CD4-positive, alpha-beta memory T cell (primary cell): ENCODE data around the gene RAMP1. TPM values are rescaled to one million over a fixed set of nuclear protein-coding genes. Genes with fewer than 3 reads are reported as not detected.

ENCODE experiments used
- CTCF ChIA-PET: fragments of 350-600 bp; sonication (Branson Sonifier 250); formaldehyde crosslinking; loops from one replicate; lab custom pipeline; 2021; ENCODE audit warnings: inconsistent platforms; ENCODE audit not compliant: partially characterized antibody; lab: Charles Lee
- POLR2A ChIA-PET: fragments of 350-600 bp; sonication (Branson Sonifier 250); formaldehyde crosslinking; loops from one replicate; lab custom pipeline; 2021; ENCODE audit not compliant: partially characterized antibody; lab: Charles Lee
- DNase-seq, 5 donors: peaks; one replicate each; pipeline versions ENCODE4 v3.0.0 to v3.0.0-alpha.2; 2020 to 2022; ENCODE audit warnings: mixed read lengths in 1 of 5
- H3K27ac ChIP-seq: one replicate; pipeline ENCODE4 v1.7.0; 2013; ENCODE audit warnings: low read depth, low read length
- H3K27me3 ChIP-seq: 2 replicates; pipeline ENCODE4 v1.7.0; 2013; ENCODE audit warnings: mild to moderate bottlenecking, low read length, moderate library complexity; ENCODE audit not compliant: insufficient read depth
- H3K36me3 ChIP-seq: 2 replicates; pipeline ENCODE4 v1.7.0; 2013; ENCODE audit warnings: mild to moderate bottlenecking, low read length, moderate library complexity; ENCODE audit not compliant: insufficient read depth
- H3K4me1 ChIP-seq: 2 replicates; pipeline ENCODE4 v1.7.0; 2013; ENCODE audit warnings: mild to moderate bottlenecking, low read length, moderate library complexity; ENCODE audit not compliant: insufficient read depth
- H3K4me3 ChIP-seq, 2 donors: one replicate each; pipeline ENCODE4 v1.7.0; 2013; ENCODE audit warnings: low read length in 2 of 2, mild to moderate bottlenecking in 1 of 2
- H3K9me3 ChIP-seq, 2 donors: one replicate each; pipeline ENCODE4 v1.7.0; 2013; ENCODE audit warnings: low read length in 2 of 2, control low read depth in 1 of 2; ENCODE audit not compliant: control insufficient read depth in 1 of 2
- H3K27ac Mint-ChIP-seq, 7 donors: one replicate each; pipeline ENCODE4 v1.8.0; 2020 to 2021; ENCODE audit warnings: mixed read lengths in 7 of 7, mild to moderate bottlenecking in 6 of 7, inconsistent platforms in 3 of 7, moderate library complexity in 3 of 7
- H3K27me3 Mint-ChIP-seq, 2 donors: one replicate each; pipeline ENCODE4 v1.8.0; 2020 to 2021; ENCODE audit warnings: mixed read lengths in 2 of 2
- H3K36me3 Mint-ChIP-seq, 2 donors: one replicate each; pipeline ENCODE4 v1.8.0; 2020 to 2021; ENCODE audit warnings: mixed read lengths in 2 of 2, inconsistent platforms in 1 of 2, mild to moderate bottlenecking in 1 of 2
- H3K4me1 Mint-ChIP-seq, 4 donors: one replicate each; pipeline ENCODE4 v1.8.0; 2020 to 2021; ENCODE audit warnings: mixed read lengths in 4 of 4, mild to moderate bottlenecking in 1 of 4
- H3K4me3 Mint-ChIP-seq, 8 donors: one replicate each; pipeline ENCODE4 v1.8.0; 2020 to 2021; ENCODE audit warnings: mixed read lengths in 8 of 8, mild to moderate bottlenecking in 7 of 8, moderate library complexity in 6 of 8, inconsistent platforms in 3 of 8
- H3K9me3 Mint-ChIP-seq, 8 donors: one replicate each; pipeline ENCODE4 v1.8.0; 2020 to 2021; ENCODE audit warnings: mixed read lengths in 8 of 8, mild to moderate bottlenecking in 5 of 8, inconsistent platforms in 3 of 8, moderate library complexity in 1 of 8
- intact Hi-C: fragments of 100-400 bp; cut with micrococcal nuclease; formaldehyde crosslinking; loops from one replicate; pipeline ENCODE4 v1.15.1; 2023
- polyA plus RNA-seq, 2 donors: library from polyadenylated mRNA; unstranded; fragments of 300-500 nt; fragmentation: Illumina TruSeq; gene quantifications; one replicate each; pipeline ENCODE4 v1.2.3, GENCODE V29; 2021
- total RNA-seq, 2 experiments: library from RNA; stranded (reverse); gene quantifications; one replicate each; pipeline ENCODE4 v1.2.3, GENCODE V29; 2021

RAMP1 gene
- total and polyA plus RNA-seq, 4 experiments from 2014 or later: 1.3 to 10.8 TPM; not detected in 2

DNA sequence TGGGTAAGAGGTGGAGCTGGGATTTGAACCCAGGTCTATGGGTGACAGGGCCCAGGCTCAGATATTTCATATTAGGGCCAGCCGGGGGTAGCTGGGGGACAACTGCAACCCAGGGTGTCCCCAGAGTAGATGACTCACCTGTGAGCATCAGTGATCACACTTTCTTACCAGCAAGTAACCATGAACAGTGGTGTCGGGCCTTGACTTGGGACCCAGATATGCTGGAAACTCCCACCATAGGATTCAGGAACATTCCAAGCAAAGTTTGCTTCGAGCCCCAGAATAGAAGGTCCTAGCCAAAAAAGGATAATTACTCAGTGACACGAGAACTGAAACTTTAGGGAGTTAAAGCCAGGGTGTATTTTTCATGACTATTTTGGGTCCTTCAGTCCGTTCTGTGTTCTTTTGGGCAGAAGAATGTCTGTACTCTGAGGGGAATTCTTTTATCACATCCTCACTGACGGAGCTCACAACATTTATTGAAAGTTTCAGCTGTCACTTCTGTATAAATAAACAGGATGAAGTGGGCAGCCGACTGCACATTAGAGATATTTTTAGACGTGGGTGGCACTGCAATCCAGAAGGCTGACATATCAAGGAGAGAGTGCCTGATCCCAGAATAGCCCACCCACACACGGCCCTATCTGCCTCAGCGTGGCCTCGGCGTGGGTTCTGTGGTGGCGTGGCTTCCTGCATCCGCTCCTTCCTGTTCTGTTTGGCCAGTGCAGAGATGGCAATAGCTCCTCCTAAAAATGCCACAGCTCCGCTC lies 45.6 kb downstream of the RAMP1 start:
- ChIA-PET CTCF (no interaction called here), POLR2A (interaction anchor here (0.8 kb wide), 1 partner anchor 36 kb away, joined by 3 read pairs; no protein-coding TSS in a partner anchor)
- no peak for DNase-seq
- H3K27me3 ChIP-seq: no peaks in the 10 kb centered on the region
- no peak overlapping the region for H3K4me3 ChIP-seq
- H3K4me1 Mint-ChIP-seq: peaks cover 15 to 41% (median 21%) of the 10 kb centered on the region in 4 donors
- peak overlapping the region in 5 of 7 donors; percentile 46 to 83 (median 72) for H3K27ac Mint-ChIP-seq
- H3K27me3 Mint-ChIP-seq: no peaks in the 10 kb centered on the region
- H3K4me3 Mint-ChIP-seq: peak overlapping the region in 6 of 8 donors; percentile 5 to 76 (median 58)
- intact Hi-C loops: no loop called here
- H3K36me3 Mint-ChIP-seq: peaks cover 0 to 6% of the 10 kb centered on the region in 2 donors
- no peaks in the 10 kb centered on the region for H3K36me3 ChIP-seq
- H3K4me1 ChIP-seq: peaks cover 14% of the 10 kb centered on the region
- peaks cover 0 to 13% (median 8%) of the 10 kb centered on the region in 8 donors for H3K9me3 Mint-ChIP-seq
- H3K27ac ChIP-seq: no peak overlapping the region
- H3K9me3 ChIP-seq: no peaks in the 10 kb centered on the region

DNA sequence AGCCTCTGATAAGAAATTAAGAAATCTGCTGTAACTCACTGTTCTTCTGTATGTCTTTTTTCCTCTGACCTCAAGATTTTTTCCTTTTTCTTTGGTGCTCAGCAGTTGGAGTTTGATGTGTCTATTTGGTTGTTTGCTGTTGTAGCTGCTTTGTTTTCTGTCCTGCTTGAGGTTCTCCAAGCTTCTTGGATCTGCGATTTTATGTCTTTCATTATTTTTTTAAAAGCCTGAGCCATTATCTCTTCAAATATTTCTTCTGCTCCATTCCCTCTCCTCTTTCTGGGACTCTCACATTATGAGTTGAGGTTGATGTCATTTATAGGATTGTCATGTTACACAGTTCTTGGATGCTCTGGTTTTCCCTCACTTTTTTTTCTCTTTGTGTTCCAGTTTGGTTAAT lies 47.7 kb downstream of the RAMP1 start:
- Mint-ChIP-seq H3K36me3 (peaks cover 0 to 6% of the 10 kb centered on the region in 2 donors), H3K4me1 (peaks cover 12 to 30% (median 16%) of the 10 kb centered on the region in 4 donors), H3K4me3 (peak overlapping the region in 2 of 8 donors; percentile 3 to 70), H3K27ac (peak overlapping the region in 2 of 7 donors; percentile 2 to 62), H3K27me3 (no peaks in the 10 kb centered on the region), H3K9me3 (peaks cover 0 to 13% (median 8%) of the 10 kb centered on the region in 8 donors)
- DNase-seq: no peak
- H3K36me3 ChIP-seq: no peaks in the 10 kb centered on the region
- H3K27ac ChIP-seq: no peak overlapping the region
- intact Hi-C loops: no loop called here
- H3K9me3 ChIP-seq: no peaks in the 10 kb centered on the region
- H3K4me1 ChIP-seq: peaks cover 11% of the 10 kb centered on the region
- ChIA-PET CTCF (no interaction called here), POLR2A (no interaction called here)
- H3K4me3 ChIP-seq: no peak overlapping the region
- no peaks in the 10 kb centered on the region for H3K27me3 ChIP-seq

DNA sequence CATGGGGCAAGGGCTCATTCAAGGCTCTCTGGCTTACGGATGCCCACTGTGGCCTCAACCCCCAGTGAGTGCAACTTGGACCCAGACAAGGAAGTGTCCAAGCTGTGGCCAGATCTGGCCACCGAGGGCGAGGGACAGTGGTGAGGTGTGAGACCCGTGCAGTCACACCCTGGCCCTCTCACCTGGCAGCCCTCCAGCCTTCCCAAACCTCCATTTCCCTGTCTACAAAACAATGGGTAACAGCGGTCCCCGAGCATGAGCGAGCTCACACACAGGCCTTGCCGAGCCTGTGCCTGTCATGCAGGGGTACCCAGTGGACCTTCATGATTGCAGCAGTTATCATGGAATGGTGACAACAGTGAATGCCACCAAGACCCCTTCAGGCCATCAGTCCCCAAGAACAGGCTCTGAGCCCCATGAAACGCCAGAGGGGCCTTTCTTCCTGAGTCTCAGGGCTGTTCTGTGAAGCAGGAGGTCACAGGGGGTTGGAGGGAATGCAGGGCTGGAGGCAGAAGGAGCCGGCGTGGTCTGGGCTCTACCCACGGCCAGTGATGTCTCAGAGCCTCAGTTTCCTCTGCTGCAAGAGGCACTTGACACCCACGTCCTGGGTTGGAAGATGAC lies 49.8 kb downstream of the RAMP1 start:
- Histone ChIP-seq H3K9me3 (no peaks in the 10 kb centered on the region), H3K4me3 (no peak overlapping the region), H3K27me3 (no peaks in the 10 kb centered on the region), H3K27ac (no peak overlapping the region), H3K36me3 (no peaks in the 10 kb centered on the region), H3K4me1 (peaks cover 11% of the 10 kb centered on the region)
- DNase-seq: no peak
- intact Hi-C loops: no loop called here
- Mint-ChIP-seq H3K4me1 (peaks cover 12 to 23% (median 16%) of the 10 kb centered on the region in 4 donors), H3K9me3 (peaks cover 0 to 13% (median 8%) of the 10 kb centered on the region in 8 donors), H3K4me3 (no peak overlapping the region), H3K27me3 (no peaks in the 10 kb centered on the region), H3K36me3 (peaks cover 0 to 6% of the 10 kb centered on the region in 2 donors), H3K27ac (no peak overlapping the region)
- CTCF ChIA-PET: no interaction called here
- POLR2A ChIA-PET: no interaction called here

DNA sequence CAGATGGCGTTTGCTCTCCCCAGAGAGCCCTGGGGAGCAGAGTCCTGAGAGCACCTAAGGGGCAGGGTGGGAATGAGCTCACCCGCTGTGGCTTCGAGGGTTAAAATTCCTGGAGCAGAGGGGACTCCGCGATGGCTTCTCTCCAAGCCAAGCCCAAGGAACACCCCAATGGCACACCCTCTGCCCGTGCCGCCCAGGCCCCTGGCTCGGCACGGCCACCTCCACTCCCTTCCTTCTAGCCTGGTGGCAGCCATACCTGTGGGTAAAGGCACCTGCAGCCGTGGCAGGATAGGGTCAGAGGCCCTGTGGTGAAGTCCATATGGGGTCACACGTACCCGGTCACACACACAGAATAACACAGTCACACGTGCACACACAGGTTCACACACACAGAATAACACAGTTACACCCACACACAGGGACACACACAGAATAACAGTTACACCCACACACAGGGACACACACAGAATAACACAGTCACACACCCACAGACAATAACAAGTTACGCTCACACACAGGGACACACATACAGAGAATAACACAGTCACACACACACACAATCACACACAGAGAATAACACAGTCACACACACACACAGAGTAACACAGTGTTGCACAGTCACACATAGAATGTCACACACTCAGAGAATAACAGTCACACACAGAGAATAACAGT lies 50.5 kb downstream of the RAMP1 start:
- intact Hi-C loops: no loop called here
- CTCF ChIA-PET: no interaction called here
- POLR2A ChIA-PET: no interaction called here
- Mint-ChIP-seq H3K4me1 (peaks cover 8 to 20% (median 13%) of the 10 kb centered on the region in 4 donors), H3K9me3 (peaks cover 0 to 13% (median 8%) of the 10 kb centered on the region in 8 donors), H3K27me3 (no peaks in the 10 kb centered on the region), H3K36me3 (peaks cover 0 to 6% of the 10 kb centered on the region in 2 donors), H3K4me3 (no peak overlapping the region), H3K27ac (peak overlapping the region in 2 of 7 donors; percentile 7 to 87)
- no peaks in the 10 kb centered on the region for H3K36me3 ChIP-seq
- H3K9me3 ChIP-seq: no peaks in the 10 kb centered on the region
- H3K4me1 ChIP-seq: peaks cover 7% of the 10 kb centered on the region
- no peak overlapping the region for H3K4me3 ChIP-seq
- no peaks in the 10 kb centered on the region for H3K27me3 ChIP-seq
- no peak overlapping the region for H3K27ac ChIP-seq
- no peak for DNase-seq

DNA sequence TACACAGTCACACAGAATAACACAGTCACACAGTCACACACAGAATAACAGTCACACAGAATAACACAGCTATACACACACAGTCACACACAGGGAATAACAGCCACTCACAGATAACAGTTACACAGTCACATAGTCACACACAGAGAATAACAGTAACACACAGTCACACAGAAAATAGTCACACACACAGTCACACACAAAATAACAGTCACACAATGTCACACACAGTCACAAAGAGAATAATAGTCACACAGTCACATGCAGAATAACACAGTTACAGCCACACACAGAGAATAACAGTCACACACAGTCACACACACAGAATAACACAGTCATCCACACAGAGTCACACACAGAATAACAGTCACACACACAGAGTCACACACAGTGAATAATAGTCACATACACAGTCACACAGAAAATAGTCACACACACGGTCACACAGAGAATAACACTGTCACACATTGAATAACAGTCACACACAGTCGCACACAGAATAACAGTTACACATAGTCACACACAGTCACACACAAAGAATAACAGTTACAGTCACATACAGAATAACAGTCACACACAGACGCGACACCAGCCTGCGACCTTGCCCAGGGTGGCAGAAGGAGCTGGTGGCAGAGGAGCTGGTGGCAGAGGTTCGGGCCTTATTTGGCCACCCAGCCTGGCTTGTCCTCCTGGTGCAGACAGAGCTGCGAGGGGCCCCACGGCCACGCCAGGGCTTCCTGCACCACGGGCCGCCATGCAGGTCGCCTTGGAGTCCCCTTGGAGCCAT lies 51.3 kb downstream of the RAMP1 start:
- Mint-ChIP-seq H3K4me3 (no peak overlapping the region), H3K9me3 (peaks cover 0 to 13% (median 7%) of the 10 kb centered on the region in 8 donors), H3K4me1 (peaks cover 0 to 12% (median 6%) of the 10 kb centered on the region in 4 donors), H3K27me3 (no peaks in the 10 kb centered on the region), H3K27ac (peak overlapping the region in 2 of 7 donors; percentile 3 to 9), H3K36me3 (peaks cover 0 to 6% of the 10 kb centered on the region in 2 donors)
- POLR2A ChIA-PET: no interaction called here
- no peak overlapping the region for H3K4me3 ChIP-seq
- H3K27me3 ChIP-seq: no peaks in the 10 kb centered on the region
- H3K36me3 ChIP-seq: no peaks in the 10 kb centered on the region
- H3K4me1 ChIP-seq: no peaks in the 10 kb centered on the region
- CTCF ChIA-PET: interaction anchor here (1.6 kb wide), 1 partner anchor 12 kb away, joined by 3 read pairs; no protein-coding TSS in a partner anchor
- intact Hi-C loops: no loop called here
- no peaks in the 10 kb centered on the region for H3K9me3 ChIP-seq
- DNase-seq: no peak
- H3K27ac ChIP-seq: no peak overlapping the region

DNA sequence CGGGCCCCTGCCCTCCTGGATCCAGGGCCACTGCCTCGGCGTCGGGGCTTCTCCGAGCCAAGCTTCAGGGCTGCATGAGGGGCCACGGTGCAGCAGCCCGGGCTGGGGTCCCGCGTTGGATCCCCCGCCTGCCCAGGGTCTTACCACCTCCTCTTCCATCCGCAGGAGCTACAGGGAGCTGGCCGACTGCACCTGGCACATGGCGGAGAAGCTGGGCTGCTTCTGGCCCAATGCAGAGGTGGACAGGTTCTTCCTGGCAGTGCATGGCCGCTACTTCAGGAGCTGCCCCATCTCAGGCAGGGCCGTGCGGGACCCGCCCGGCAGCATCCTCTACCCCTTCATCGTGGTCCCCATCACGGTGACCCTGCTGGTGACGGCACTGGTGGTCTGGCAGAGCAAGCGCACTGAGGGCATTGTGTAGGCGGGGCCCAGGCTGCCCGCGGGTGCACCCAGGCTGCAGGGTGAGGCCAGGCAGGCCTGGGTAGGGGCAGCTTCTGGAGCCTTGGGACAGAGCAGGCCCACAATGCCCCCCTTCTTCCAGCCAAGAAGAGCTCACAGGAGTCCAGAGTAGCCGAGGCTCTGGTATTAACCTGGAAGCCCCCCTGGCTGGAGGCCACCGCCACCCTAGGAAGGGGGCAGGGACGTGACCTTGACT lies 52.1 kb downstream of the RAMP1 start:
- Mint-ChIP-seq H3K9me3 (peaks cover 0 to 14% (median 7%) of the 10 kb centered on the region in 8 donors), H3K36me3 (peaks cover 0 to 6% of the 10 kb centered on the region in 2 donors), H3K4me1 (peaks cover 0 to 5% (median 3%) of the 10 kb centered on the region in 4 donors), H3K27me3 (no peaks in the 10 kb centered on the region), H3K27ac (no peak overlapping the region), H3K4me3 (no peak overlapping the region)
- no peaks in the 10 kb centered on the region for H3K4me1 ChIP-seq
- no peak overlapping the region for H3K27ac ChIP-seq
- CTCF ChIA-PET: interaction anchor here (1.2 to 1.6 kb wide), 2 partner anchors 12 to 13 kb away, joined by 3 to 4 read pairs; no protein-coding TSS in a partner anchor
- DNase-seq: no peak
- no peak overlapping the region for H3K4me3 ChIP-seq
- no peaks in the 10 kb centered on the region for H3K36me3 ChIP-seq
- H3K9me3 ChIP-seq: no peaks in the 10 kb centered on the region
- intact Hi-C loops: no loop called here
- POLR2A ChIA-PET: no interaction called here
- no peaks in the 10 kb centered on the region for H3K27me3 ChIP-seq
